ENCODE data around the gene PRPF40A.
"Not testable (repeated sequence)": the region's sequence is repeated elsewhere in the genome, so short reads cannot be mapped to it uniquely, and the experiment has no call there.

PRPF40A gene

GRCh38 chr2:152717228-152718075 lies at the start of gene PRPF40A:
Gene PRPF40A, minus strand, starts transcription at chr2:152717461. Its CDS starts 22 bp downstream, at chr2:152717439.
- DNase-seq: peak; percentile 75

GRCh38 chr2:152766928-152767327 lies 49.7 kb upstream of the PRPF40A start:
- no peak for DNase-seq

DNA sequence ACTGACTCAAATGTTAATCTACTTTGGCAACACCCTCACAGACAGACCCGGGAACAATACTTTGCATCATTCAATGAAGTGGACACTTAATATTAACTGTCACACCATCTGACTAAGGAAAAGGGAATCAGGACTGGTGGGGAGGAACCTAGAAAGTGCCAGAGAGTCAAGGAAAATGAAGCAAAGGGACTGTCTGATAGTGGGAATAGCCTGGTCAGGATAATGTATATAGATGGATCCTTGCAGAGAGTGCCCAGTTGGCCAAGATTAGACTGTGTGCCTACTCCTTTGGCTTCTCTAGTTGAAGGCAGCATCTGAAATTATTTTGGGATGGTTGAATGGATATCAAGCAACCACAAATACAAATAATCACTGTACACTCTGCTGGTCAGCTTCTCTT lies 46.4 kb upstream of the PRPF40A start:
- no peak for DNase-seq

DNA sequence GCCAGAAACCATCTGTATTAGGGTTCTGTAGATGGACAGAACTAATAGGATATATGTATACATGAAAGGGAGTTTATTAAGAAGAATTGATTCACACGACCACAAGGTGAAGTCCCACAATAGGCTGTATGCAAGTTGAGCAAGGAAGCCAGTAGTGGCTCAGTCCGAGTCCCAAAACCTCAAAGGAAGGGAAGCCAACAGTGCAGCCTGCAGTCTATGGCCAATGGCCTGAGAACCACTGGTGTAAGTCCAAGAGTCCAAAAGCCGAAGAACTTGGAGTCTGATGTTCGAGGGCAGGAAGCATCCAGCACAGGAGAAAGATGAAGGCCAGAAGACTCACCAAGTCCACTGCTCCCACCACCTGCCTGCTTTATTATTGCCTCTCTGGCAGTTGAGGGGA lies 45.9 kb upstream of the PRPF40A start:
- DNase-seq: not testable (repeated sequence)

DNA sequence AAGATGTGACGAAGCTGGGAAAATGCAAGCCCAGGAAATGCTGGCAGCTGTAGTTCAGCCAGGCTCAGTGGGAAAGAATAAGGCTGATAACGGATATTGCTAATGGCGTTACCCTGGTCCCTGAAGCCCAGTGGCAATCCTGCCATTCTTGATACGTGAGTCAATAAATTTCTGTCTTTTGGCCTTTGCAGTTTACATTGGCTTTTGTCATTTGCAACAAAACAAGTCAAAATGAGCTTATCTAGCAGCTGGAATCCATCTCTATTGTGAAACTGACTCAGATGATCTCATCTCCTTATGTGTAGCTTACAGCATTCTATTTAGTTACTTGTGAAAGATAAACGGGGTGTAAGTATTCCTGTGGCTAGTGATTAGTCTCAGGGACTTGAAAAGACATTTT lies 44.9 kb upstream of the PRPF40A start:
- DNase-seq: no peak

- no peak for DNase-seq
Observed at GRCh38 chr2:152761214-152761613, 44.0 kb upstream of the PRPF40A start.

DNA sequence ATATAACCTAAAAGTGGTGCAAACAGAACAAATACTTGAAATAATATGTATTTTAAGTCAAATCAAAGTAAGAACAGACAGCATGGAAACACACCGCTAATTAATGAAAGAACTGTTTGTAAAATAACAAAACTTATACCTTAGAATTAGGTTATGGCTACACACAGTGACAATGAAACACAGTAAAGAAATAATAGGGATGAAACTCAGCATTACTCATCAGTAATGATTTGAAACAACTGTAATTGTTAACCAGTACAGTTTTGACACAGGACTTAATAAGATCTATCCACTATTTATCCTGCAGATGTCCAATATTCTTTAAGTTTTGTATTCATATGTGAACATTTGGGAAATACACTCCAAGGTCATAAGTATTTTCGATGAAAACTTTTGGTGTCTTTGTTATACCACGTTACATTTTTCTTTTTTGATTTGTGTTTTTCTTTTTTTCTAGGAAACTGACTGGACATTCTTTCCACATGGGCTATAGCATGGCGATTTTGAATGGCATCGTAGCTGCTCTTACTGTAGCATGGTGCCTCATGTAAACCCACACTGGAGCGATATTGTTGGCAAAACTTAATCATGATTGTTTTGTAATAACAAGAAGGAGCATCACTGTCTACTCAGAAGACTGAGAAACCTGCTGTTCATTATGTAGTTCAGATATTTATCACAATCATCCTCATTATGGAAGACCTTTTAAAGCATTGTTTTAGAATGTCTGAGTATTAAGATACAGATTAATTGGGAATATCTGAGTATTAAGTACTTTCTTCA lies 42.2 kb upstream of the PRPF40A start:
- no peak for DNase-seq

DNA sequence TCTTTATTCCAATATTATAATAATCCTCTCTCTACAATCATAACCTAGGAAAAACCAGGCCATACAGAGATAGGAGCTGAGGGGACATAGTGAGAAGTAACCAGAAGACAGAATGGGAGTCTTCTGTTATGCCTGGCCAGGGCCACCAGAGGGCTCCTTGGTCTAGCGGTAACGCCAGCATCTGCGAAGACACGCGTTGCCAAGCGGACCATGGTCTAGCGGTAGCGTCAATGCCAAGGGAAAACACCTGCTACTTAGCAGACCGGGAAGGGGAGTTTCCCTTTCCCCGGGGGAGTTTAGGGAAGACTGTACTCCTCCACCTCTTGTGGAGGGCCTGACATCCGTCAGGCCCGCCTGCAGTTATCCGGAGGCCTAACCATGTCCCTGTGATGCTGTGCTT lies 37.8 kb upstream of the PRPF40A start:
- peak; percentile 7 for DNase-seq

DNA sequence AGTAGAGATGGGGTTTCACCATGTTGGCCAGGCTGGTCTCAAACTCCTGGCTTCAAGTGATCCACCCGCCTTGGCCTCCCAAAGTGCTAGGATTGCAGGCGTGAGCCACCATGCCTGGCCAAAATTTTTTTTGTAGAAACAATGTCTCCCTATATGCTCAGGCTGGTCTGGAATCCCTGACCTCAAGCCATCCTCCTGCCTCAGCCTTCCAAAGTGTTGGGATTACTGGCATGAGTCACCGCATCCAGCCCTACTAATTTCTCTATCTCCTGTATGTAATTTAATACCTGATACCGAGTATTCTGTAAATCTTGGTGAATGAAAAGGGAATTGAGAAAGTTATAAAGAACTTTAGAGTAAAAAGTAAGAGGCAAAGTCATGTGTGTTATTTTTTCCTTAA lies 30.5 kb upstream of the PRPF40A start:
- DNase-seq: not testable (repeated sequence)

DNA sequence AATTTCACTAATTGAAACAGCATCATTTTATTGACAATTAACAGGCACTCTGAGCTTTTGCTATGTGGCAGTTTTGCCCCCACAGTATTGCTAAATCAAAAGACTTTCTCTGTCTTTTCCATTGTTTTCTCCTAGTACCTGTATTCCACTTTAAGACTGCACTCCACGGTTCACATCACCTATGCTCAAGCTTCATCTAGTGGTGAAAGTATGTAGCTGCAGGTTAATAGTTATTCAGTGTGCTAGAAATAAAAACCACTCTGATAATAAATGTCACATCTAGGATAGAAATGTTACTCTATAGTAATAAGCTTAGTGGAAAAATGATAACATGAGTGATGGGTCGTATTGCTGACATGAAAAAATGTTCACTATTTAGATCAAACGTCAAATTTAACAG lies 25.7 kb upstream of the PRPF40A start:
- peak; percentile 5 for DNase-seq

GRCh38 chr2:152740743-152741328 lies 23.6 kb upstream of the PRPF40A start:
- DNase-seq: peak; percentile 9

DNA sequence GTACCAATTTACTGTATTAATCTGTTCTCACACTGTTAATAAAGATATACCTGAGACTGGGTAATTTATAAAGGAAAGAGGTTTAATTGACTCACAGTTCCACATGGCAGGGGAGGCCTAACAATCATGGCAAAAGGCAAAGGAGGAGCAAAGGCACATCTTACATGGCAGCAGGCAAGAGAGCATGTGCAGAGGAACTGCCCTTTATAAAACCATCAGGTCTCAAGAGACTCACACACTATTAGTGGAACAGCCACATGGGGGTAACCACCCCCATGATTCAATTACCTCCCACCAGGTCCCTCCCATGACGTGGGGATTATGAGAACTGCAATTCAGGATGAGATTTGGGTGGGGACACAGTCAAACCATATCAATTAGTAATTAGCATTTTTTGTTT lies 22.4 kb upstream of the PRPF40A start:
- not testable (repeated sequence) for DNase-seq

DNA sequence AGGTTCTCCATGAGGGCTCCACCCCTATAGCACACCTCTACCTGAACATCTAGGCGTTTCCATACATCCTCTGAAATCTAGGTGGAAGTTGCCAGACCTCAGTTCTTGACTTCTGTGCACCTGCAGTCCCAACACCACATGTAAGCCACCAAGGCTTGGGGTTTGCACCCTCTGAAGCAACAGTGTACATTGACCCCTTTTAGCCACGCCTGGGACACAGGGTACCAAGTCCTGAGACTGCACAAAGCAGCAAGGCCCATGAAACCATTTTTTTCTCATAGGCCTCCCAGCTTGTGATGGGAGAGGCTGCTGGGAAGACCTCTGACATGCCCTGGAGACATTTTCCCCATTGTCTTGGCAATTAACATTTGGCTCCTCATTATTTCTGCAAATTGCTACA lies 21.2 kb upstream of the PRPF40A start:
- DNase-seq: no peak

DNA sequence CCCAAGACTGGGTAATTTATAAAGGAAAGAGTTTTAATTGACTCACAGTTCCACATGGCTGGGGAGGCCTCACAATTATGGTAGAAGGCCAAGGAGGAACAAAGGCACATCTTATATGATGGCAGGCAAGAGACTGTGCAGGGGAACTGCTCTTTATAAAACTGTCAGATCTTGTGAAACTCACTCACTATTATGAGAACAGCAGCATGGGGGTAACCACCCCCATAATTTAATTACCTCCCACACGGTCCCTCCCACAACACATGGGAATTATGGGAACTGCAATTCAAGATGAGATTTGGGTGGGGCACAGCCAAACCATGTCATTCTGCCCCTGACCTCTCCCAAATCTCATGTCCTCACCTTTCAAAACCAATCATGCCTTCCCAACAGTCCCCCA lies 20.2 kb upstream of the PRPF40A start:
- not testable (repeated sequence) for DNase-seq

DNA sequence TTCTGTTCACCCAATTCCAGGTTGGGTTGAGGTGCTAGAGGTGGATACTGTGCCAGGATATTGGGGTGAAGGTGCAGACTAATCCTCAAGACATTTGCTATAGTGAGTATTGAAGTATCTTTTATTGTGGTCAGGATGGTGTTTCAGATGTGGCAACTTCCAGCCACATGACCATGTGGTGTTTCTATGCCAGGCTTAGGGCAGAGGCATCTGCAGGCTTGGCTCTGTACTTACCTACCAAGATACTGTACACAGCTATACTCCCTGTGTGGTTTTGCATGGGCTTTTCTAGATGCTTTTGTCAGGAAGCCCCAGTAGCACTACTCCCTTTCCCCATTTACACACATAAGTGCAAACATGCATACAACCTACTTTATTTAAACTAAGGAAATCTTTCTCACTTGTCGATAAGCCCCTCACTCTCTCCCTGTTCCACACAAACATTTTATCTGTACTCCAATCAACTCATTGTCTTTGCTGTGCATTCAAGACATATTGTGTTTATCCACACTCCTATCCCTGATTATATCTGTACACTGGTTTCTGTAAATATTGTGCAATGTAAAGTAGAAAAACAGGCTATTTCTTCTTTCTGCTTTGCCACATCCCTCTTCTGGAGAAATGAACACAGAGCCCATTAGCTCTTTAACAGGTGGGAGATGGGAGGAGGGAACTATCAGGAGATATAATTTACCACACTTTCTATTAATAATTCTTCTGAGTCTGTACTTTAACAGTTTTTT lies 13.5 kb upstream of the PRPF40A start:
- no peak for DNase-seq

GRCh38 chr2:152729844-152730243 lies 12.6 kb upstream of the PRPF40A start:
- DNase-seq: no peak

DNA sequence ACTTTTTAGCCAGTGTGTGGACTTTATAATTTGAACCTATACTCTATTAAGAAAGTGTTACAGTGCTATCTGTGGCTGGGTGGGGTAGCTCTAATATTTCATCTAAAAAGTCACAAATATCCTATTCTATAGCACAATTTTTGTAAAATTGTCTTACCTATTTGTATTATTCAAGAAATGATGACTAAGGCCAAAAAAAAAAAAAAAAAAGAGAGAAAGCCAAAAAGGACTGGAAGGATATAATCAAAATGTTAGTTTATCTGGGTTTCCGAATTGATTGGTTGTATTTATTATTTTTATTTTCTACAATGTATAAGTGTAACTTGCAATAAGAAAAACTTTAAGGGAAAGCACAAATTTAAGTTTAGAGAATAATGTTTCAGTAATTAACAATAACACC lies 6.7 kb upstream of the PRPF40A start:
- DNase-seq: no peak

GRCh38 chr2:152722639-152723038 lies 5.4 kb upstream of the PRPF40A start:
- DNase-seq: not testable (repeated sequence)

- no peak for DNase-seq
Observed at GRCh38 chr2:152720794-152721193, 3.5 kb upstream of the PRPF40A start.

- DNase-seq: peak; percentile 2
Observed at GRCh38 chr2:152718909-152719645, 1.8 kb upstream of the PRPF40A start.

DNA sequence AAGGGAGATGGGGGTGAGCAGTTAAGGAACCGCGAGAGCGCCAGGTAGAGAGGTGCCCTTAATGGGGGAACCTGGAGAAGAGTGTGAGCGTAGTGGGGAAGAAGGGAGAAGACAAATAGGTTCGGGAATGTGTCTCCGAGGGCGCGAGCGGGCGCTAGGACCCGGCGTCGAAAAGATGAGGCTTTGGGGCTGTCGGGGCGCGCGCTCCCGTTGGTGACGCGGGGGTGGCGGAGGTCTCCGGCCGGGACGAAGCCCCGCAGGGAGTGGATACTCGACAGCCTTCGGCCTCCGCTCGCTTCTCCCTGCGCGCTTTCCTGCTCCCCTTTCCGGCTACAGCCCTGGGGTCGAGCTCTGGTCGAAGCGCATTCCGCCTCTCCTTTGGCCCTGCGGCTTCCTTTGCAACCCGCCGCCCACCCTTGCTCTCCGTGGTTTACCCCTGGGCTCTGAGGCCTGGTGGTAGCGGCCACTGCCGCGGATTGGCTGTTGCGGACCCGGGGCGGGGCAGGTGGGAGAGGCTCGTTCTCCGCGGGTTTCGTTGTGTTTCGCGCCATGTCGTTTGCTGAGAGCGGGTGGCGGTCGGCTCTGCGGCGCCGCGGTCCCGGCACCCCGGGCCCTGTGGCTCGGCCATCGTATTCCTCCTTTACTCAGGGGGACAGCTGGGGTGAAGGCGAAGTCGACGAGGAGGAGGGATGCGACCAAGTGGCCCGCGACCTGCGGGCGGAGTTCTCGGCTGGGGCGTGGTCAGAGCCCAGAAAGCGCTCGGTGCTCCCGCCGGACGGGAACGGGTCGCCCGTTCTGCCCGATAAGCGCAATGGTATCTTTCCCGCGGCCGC lies 1.0 kb upstream of the PRPF40A start, which contains the start of gene ARL6IP6:
Gene ARL6IP6 (plus strand): TSS at position 545 of the 833 bp plus-strand sequence. CDS start 5 bp downstream, at position 550.
- DNase-seq: peak; percentile 49

All from SHP77 treated with DMSO at 0.1 percent for 48 hours (cell line).